OCI-LY7 (cell line): ENCODE measurements around the gene CHAF1A. TPM values are rescaled to one million over a fixed set of nuclear protein-coding genes. Genes with fewer than 3 reads are reported as not detected.

Experiments
- BruUV-seq: library from RNA; stranded (reverse); fragments of 400-500 nt; replicated peaks from 2 replicates; lab custom pipeline; 2021; lab: Mats Ljungman, UMichigan
- CTCF ChIA-PET: fragments of 300-600 bp; sonication (Branson Sonifier 250); formaldehyde crosslinking; loops from one replicate; lab custom pipeline; 2022; ENCODE audit warnings: antibody characterized with exemption; ENCODE audit not compliant: unreplicated experiment; lab: Charles Lee
- POLR2A ChIA-PET: fragments of 300-600 bp; sonication (Branson Sonifier 250); formaldehyde crosslinking; loops from one replicate; lab custom pipeline; 2022; ENCODE audit warnings: antibody characterized with exemption; lab: Charles Lee
- DNase-seq: peaks from one replicate; pipeline ENCODE4 v3.0.0-alpha.2; 2015; ENCODE audit warnings: low spot score
- H2AFZ ChIP-seq: fragments of 200-600 bp; sonication (generic), shearing (Covaris generic); 2 replicates; pipeline ENCODE4 v1.6.1; 2014; ENCODE audit warnings: mild to moderate bottlenecking, antibody characterized with exemption, low read length, moderate library complexity
- H3K27ac ChIP-seq: fragments of 200-600 bp; sonication (generic); 2 replicates; pipeline ENCODE4 v1.5.1; 2014; ENCODE audit warnings: mixed run types, low read depth, mild to moderate bottlenecking, moderate library complexity, low read length, inconsistent platforms; ENCODE audit not compliant: poor library complexity, severe bottlenecking
- H3K36me3 ChIP-seq: fragments of 200-600 bp; sonication (generic); 2 replicates; pipeline ENCODE4 v1.6.1; 2014; ENCODE audit warnings: mild to moderate bottlenecking, antibody characterized with exemption, low read length, moderate library complexity, mixed read lengths; ENCODE audit not compliant: insufficient read depth
- H3K4me1 ChIP-seq: fragments of 200-600 bp; sonication (generic); 2 replicates; pipeline ENCODE4 v1.5.1; 2014; ENCODE audit warnings: mild to moderate bottlenecking, low read length; ENCODE audit not compliant: insufficient read depth, poor library complexity, severe bottlenecking
- H3K4me2 ChIP-seq: fragments of 200-600 bp; sonication (generic); 2 replicates; pipeline ENCODE4 v1.6.1; 2014; ENCODE audit warnings: mild to moderate bottlenecking, low read length
- H3K4me3 ChIP-seq: fragments of 200-600 bp; sonication (generic); 2 replicates; pipeline ENCODE4 v1.5.1; 2014; ENCODE audit warnings: mild to moderate bottlenecking, low read depth, low read length; ENCODE audit not compliant: poor library complexity, severe bottlenecking
- H3K79me2 ChIP-seq: fragments of 200-600 bp; sonication (generic); 2 replicates; pipeline ENCODE4 v1.6.1; 2016; ENCODE audit warnings: low read depth, mild to moderate bottlenecking, low read length, moderate library complexity, mixed read lengths; ENCODE audit not compliant: insufficient read depth
- H3K9me2 ChIP-seq: fragments of 200-600 bp; sonication (generic); 2 replicates; pipeline ENCODE4 v1.6.1; 2016; ENCODE audit warnings: mild to moderate bottlenecking, low read length, mixed read lengths; ENCODE audit not compliant: insufficient read depth
- H3K9me3 ChIP-seq: fragments of 200-600 bp; sonication (generic); 2 replicates; pipeline ENCODE4 v1.6.1; 2014; ENCODE audit warnings: mild to moderate bottlenecking, mixed run types, low read length, mixed read lengths
- H4K20me1 ChIP-seq: fragments of 200-600 bp; sonication (generic); 2 replicates; pipeline ENCODE4 v1.6.1; 2014; ENCODE audit warnings: mild to moderate bottlenecking, antibody characterized with exemption, low read length, moderate library complexity, mixed read lengths; ENCODE audit not compliant: insufficient read depth
- EZH2phosphoT487 ChIP-seq: fragments of 200-600 bp; sonication (generic); IDR thresholded peaks from 2 replicates; pipeline ENCODE4 v1.6.1; 2018; ENCODE audit warnings: low read depth, borderline replicate concordance, mild to moderate bottlenecking, mixed run types, antibody characterized with exemption, low read length, moderate library complexity, mixed read lengths
- intact Hi-C: fragments of 100-400 bp; cut with micrococcal nuclease; formaldehyde crosslinking; loops from one replicate; pipeline ENCODE4 v1.10.0; 2022; ENCODE audit not compliant: unreplicated experiment
- total RNA-seq, 2 experiments: library from RNA; depleted of rRNA in 1 of 2; stranded (reverse); fragments of >200 nt in 1 of 2; shearing (Covaris generic) in 1 of 2; gene quantifications; 2 replicates each; pipeline ENCODE4 v1.2.3, GENCODE V29; 2014 to 2022
- TF ChIP-seq, protein P1 (sequence below): fragments of 200-600 bp; sonication (generic); conservative IDR thresholded peaks from 2 replicates; pipeline ENCODE4 v1.5.1; 2014; ENCODE audit warnings: mild to moderate bottlenecking, antibody characterized with exemption, low read length, moderate library complexity, mixed read lengths

CHAF1A gene
- total RNA-seq, 2 experiments from 2014 or later, result 107 to 119 TPM

DNA sequence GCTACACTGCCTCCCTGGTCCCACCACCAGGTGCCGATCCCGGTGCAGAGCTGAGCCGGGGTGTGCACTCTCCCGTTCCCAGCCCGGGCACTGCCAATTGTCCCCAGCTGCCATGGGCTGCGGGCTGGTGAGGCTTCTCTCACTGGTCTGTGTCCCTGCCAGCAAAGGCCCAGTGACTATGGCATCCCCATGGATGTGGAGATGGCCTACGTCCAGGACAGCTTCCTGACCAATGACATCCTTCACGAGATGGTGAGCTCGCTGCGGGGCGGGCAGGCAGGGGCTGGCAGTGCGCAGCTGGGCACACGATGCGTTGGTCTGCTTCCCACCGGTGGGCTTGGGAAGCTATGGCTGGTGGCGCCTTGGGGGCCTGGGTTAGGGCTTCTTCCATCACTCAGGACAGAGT, 44.5 kb upstream of the CHAF1A start:
- ChIA-PET CTCF (no interaction called here), POLR2A (no interaction called here)
- Histone ChIP-seq H3K79me2 (no peaks in the 10 kb centered on the region), H2AFZ (no peak overlapping the region), H3K4me2 (no peak overlapping the region), H3K36me3 (peaks cover 58% of the 10 kb centered on the region), H3K27ac (no peak overlapping the region), H3K9me3 (no peaks in the 10 kb centered on the region), H3K9me2 (no peaks in the 10 kb centered on the region), H3K4me1 (no peaks in the 10 kb centered on the region), H4K20me1 (no peaks in the 10 kb centered on the region), H3K4me3 (no peak overlapping the region)
- TF ChIP-seq, protein P1, sequence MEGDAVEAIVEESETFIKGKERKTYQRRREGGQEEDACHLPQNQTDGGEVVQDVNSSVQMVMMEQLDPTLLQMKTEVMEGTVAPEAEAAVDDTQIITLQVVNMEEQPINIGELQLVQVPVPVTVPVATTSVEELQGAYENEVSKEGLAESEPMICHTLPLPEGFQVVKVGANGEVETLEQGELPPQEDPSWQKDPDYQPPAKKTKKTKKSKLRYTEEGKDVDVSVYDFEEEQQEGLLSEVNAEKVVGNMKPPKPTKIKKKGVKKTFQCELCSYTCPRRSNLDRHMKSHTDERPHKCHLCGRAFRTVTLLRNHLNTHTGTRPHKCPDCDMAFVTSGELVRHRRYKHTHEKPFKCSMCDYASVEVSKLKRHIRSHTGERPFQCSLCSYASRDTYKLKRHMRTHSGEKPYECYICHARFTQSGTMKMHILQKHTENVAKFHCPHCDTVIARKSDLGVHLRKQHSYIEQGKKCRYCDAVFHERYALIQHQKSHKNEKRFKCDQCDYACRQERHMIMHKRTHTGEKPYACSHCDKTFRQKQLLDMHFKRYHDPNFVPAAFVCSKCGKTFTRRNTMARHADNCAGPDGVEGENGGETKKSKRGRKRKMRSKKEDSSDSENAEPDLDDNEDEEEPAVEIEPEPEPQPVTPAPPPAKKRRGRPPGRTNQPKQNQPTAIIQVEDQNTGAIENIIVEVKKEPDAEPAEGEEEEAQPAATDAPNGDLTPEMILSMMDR, result no peak
- no peak for TF ChIP-seq EZH2phosphoT487
- no TSS peak for BruUV-seq
- intact Hi-C loops, result no loop called here
- DNase-seq, result no peak

GRCh38 chr19:4358709-4359626, 43.5 kb upstream of the CHAF1A start:
- Histone ChIP-seq H3K36me3 (peaks cover 69% of the 10 kb centered on the region), H4K20me1 (no peaks in the 10 kb centered on the region), H3K27ac (no peak overlapping the region), H3K4me1 (no peaks in the 10 kb centered on the region), H3K4me2 (no peak overlapping the region), H3K4me3 (no peak overlapping the region), H3K9me3 (no peaks in the 10 kb centered on the region), H3K9me2 (no peaks in the 10 kb centered on the region), H2AFZ (no peak overlapping the region), H3K79me2 (no peaks in the 10 kb centered on the region)
- intact Hi-C loops, result no loop called here
- TF ChIP-seq, protein P1, result no peak
- TF ChIP-seq EZH2phosphoT487, result no peak
- CTCF ChIA-PET, result no interaction called here
- POLR2A ChIA-PET, result no interaction called here
- BruUV-seq, result no TSS peak
- DNase-seq, result no peak

GRCh38 chr19:4359627-4360000, 42.8 kb upstream of the CHAF1A start:
- no peaks in the 10 kb centered on the region for H3K79me2 ChIP-seq
- H3K4me2 ChIP-seq, result no peak overlapping the region
- no peak overlapping the region for H3K27ac ChIP-seq
- H3K4me3 ChIP-seq, result no peak overlapping the region
- ChIA-PET CTCF (no interaction called here), POLR2A (no interaction called here)
- no TSS peak for BruUV-seq
- intact Hi-C loops, result no loop called here
- peaks cover 68% of the 10 kb centered on the region for H3K36me3 ChIP-seq
- H3K4me1 ChIP-seq, result no peaks in the 10 kb centered on the region
- TF ChIP-seq, protein P1, result no peak
- TF ChIP-seq EZH2phosphoT487, result no peak
- no peaks in the 10 kb centered on the region for H3K9me2 ChIP-seq
- no peaks in the 10 kb centered on the region for H4K20me1 ChIP-seq
- no peak overlapping the region for H2AFZ ChIP-seq
- H3K9me3 ChIP-seq, result no peaks in the 10 kb centered on the region
- no peak for DNase-seq
